IPS-20b (cell line): ENCODE measurements around the gene SNRNP200.

ENCODE experiments used
- H3K27ac ChIP-seq: one replicate; pipeline ENCODE4 v1.5.1; 2013; ENCODE audit warnings: low read length
- H3K27me3 ChIP-seq: 2 replicates; pipeline ENCODE4 v1.6.1; 2013; ENCODE audit warnings: mild to moderate bottlenecking, low read length, inconsistent platforms; ENCODE audit not compliant: insufficient read depth
- H3K36me3 ChIP-seq: 2 replicates; pipeline ENCODE4 v1.6.1; 2013; ENCODE audit warnings: low read depth, mild to moderate bottlenecking, inconsistent platforms, low read length, moderate library complexity; ENCODE audit not compliant: insufficient read depth
- H3K4me1 ChIP-seq: 2 replicates; pipeline ENCODE4 v1.6.1; 2013; ENCODE audit warnings: mild to moderate bottlenecking, control low read depth, inconsistent platforms, low read length, moderate library complexity; ENCODE audit not compliant: insufficient read depth
- H3K4me3 ChIP-seq: 2 replicates; pipeline ENCODE4 v1.5.1; 2013; ENCODE audit warnings: mild to moderate bottlenecking, low read length, inconsistent platforms
- H3K9ac ChIP-seq: 2 replicates; pipeline ENCODE4 v1.6.1; 2013; ENCODE audit warnings: low read depth, mild to moderate bottlenecking, inconsistent platforms, low read length, moderate library complexity
- H3K9me3 ChIP-seq: 2 replicates; pipeline ENCODE4 v1.6.1; 2013; ENCODE audit warnings: mild to moderate bottlenecking, low read depth, low read length, inconsistent platforms; ENCODE audit not compliant: insufficient read depth

Gene SNRNP200

DNA sequence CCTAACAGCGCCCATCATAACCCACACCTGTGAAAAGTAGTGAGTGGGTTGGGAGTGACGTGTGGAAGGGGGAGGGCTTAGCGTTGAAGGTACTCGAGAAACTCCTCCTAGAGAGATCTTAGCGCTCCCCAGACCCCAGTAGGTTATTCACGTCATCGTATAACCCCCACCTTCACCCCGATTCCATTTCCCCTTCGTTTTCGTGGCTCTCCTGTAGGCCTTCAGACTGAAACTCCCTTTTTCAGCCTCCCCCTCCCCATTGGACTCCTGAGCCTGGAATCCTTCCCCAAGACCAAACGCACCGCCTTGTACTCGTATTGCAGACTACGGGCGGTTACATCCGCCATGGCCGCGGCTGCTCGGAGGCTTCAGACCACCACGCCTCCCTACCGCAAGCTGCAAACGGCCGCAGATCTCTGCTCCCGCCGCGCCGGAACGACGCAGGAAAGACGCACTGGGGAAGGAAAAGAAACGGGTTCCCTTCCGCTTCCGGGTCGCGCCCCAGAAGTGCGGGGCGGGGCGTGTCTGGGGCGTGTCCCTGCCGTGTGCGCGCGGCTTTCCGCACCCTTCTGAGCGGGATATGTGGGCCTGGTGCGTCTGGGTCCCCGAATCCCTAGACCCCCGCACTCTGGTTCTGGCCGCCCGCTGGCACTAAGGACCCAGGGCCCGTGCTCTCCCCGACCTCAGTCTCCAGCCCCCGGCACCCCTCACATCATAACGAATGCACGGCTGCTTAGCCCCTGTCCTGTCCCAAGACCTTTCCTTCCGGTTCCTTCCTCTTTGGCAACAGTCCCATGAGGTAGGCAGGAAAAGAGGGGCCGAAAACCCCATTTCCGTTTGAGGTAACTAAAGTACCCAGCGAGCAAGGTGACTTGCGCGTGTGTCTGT, at the start of gene SNRNP200:
Gene SNRNP200 (minus strand): TSS at position 456 of the 888 bp plus-strand sequence. CDS start 109 bp downstream, at position 347.
- peaks cover 11% of the 10 kb centered on the region for H3K4me1 ChIP-seq
- H3K4me3 ChIP-seq = peak within 1 kb of the TSS; percentile 99
- H3K9ac ChIP-seq = peak within 1 kb of the TSS; percentile 98
- H3K27ac ChIP-seq = peak within 1 kb of the TSS; percentile 79
- peaks cover 43% of the 10 kb centered on the region for H3K36me3 ChIP-seq
- no peaks in the 10 kb centered on the region for H3K9me3 ChIP-seq
- H3K27me3 ChIP-seq = no peaks in the 10 kb centered on the region

- H3K4me1 ChIP-seq = no peaks in the 10 kb centered on the region
- no peak overlapping the region for H3K27ac ChIP-seq
- no peaks in the 10 kb centered on the region for H3K27me3 ChIP-seq
- peaks cover 91% of the 10 kb centered on the region for H3K36me3 ChIP-seq
- H3K9ac ChIP-seq = no peak overlapping the region
- H3K4me3 ChIP-seq = no peak overlapping the region
- H3K9me3 ChIP-seq = no peaks in the 10 kb centered on the region
Observed at GRCh38 chr2:96354492-96354891, 49.1 kb upstream of the SNRNP200 start.

DNA sequence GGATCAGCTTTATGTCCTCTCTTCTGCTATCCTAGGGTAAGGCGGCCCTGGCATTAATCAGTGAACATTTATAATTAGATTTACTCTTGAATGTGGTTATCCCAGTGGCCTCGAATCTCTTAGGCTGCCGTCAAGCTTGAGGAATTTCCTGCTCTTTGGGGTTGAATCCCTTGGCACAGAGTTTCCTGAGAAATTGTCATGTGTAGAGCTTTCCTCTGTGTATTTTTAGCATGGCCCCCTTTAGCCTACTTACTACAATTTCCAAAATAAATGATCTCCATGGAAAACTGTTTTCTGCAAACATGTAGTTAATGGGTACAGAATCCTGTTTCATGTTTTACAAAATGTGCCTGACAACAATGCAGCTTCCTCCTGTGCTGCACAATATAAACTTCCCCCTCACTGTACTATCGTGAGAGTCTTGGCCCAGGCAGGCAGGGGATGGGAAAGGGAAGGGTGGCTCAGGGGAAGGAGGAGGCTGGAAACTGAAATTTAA, 48.3 kb upstream of the SNRNP200 start:
- no peak overlapping the region for H3K4me3 ChIP-seq
- no peaks in the 10 kb centered on the region for H3K4me1 ChIP-seq
- no peaks in the 10 kb centered on the region for H3K27me3 ChIP-seq
- peaks cover 91% of the 10 kb centered on the region for H3K36me3 ChIP-seq
- no peaks in the 10 kb centered on the region for H3K9me3 ChIP-seq
- no peak overlapping the region for H3K27ac ChIP-seq
- H3K9ac ChIP-seq = no peak overlapping the region

GRCh38 chr2:96353032-96353561, 47.8 kb upstream of the SNRNP200 start:
- Histone ChIP-seq H3K27ac (no peak overlapping the region), H3K36me3 (peaks cover 94% of the 10 kb centered on the region), H3K9me3 (no peaks in the 10 kb centered on the region), H3K9ac (no peak overlapping the region), H3K27me3 (no peaks in the 10 kb centered on the region), H3K4me1 (no peaks in the 10 kb centered on the region), H3K4me3 (no peak overlapping the region)

DNA sequence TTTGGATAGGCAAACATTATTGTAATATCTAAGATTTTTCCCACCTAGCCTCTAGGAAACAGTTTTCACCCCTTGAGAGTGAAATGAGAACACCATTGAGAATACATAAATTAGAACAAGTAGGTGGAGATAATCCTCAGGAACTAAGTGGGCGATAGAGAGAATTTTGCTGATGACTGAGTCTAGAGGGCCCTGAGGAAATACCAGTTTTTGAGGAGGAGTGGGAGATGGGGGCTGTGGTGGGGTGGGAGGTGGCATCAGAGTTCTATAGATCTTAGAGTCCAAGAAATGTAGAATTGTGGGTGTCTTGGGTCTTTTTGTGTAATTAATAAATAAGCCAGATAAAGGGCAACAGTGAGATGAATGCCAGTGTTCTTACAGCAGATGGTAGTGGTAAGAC, 42.0 kb upstream of the SNRNP200 start:
- Histone ChIP-seq H3K27ac (no peak overlapping the region), H3K9me3 (no peaks in the 10 kb centered on the region), H3K4me3 (no peak overlapping the region), H3K36me3 (peaks cover 97% of the 10 kb centered on the region), H3K4me1 (no peaks in the 10 kb centered on the region), H3K27me3 (no peaks in the 10 kb centered on the region), H3K9ac (no peak overlapping the region)

GRCh38 chr2:96345868-96346462, 40.6 kb upstream of the SNRNP200 start:
- Histone ChIP-seq H3K4me1 (no peaks in the 10 kb centered on the region), H3K27me3 (no peaks in the 10 kb centered on the region), H3K4me3 (no peak overlapping the region), H3K27ac (no peak overlapping the region), H3K36me3 (peaks cover 97% of the 10 kb centered on the region), H3K9me3 (no peaks in the 10 kb centered on the region), H3K9ac (no peak overlapping the region)

DNA sequence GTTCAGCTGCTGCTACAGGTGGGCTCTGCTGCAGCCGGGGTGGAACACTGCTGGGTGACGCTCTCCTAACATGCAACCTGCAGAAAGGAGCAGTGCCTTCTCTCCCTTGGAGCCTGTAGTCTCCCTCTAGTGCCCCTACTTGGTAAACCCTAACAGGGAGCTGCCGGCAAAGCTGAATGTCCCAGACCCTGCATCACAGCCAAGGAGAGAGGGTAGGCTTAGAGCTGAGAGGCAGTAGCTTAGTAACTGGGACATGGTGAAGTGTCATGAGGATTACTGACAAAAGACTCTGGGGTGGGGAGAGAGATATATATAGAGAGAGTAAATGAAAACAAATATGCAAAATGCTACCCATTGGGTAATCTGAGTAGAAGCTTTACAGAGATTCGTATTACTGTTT, 40.1 kb upstream of the SNRNP200 start:
- Histone ChIP-seq H3K27me3 (no peaks in the 10 kb centered on the region), H3K9me3 (no peaks in the 10 kb centered on the region), H3K36me3 (peaks cover 92% of the 10 kb centered on the region), H3K4me1 (no peaks in the 10 kb centered on the region), H3K9ac (no peak overlapping the region), H3K4me3 (no peak overlapping the region), H3K27ac (no peak overlapping the region)

DNA sequence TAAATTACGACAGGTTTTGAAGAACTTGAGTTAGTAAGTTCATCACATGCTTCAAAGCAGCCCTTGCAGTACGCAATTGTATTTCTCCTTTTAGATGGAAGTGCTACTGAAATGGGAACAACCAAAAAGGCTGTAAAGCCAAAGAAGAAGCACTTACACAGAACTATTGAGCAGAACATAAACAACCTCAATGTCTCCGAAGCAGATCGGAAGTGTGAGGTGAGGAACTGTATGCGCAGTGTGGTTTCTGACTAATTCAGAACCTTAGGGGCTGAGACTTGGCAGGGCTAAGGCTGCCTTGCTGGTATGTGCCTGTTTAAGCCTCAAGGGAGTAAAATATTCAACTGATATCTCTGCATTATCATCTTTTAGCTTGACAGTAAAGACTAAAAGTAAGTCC, 38.7 kb upstream of the SNRNP200 start:
- Histone ChIP-seq H3K27ac (no peak overlapping the region), H3K9ac (no peak overlapping the region), H3K27me3 (no peaks in the 10 kb centered on the region), H3K36me3 (peaks cover 81% of the 10 kb centered on the region), H3K4me3 (no peak overlapping the region), H3K4me1 (no peaks in the 10 kb centered on the region), H3K9me3 (no peaks in the 10 kb centered on the region)

GRCh38 chr2:96342085-96342484, 36.7 kb upstream of the SNRNP200 start:
- Histone ChIP-seq H3K4me1 (no peaks in the 10 kb centered on the region), H3K27ac (no peak overlapping the region), H3K36me3 (peaks cover 64% of the 10 kb centered on the region), H3K4me3 (no peak overlapping the region), H3K9ac (no peak overlapping the region), H3K27me3 (no peaks in the 10 kb centered on the region), H3K9me3 (no peaks in the 10 kb centered on the region)

GRCh38 chr2:96341641-96342040, 36.3 kb upstream of the SNRNP200 start:
- Histone ChIP-seq H3K27ac (no peak overlapping the region), H3K27me3 (no peaks in the 10 kb centered on the region), H3K9ac (no peak overlapping the region), H3K4me1 (peaks cover 3% of the 10 kb centered on the region), H3K4me3 (no peak overlapping the region), H3K9me3 (no peaks in the 10 kb centered on the region), H3K36me3 (peaks cover 60% of the 10 kb centered on the region)

GRCh38 chr2:96340493-96341414, 35.4 kb upstream of the SNRNP200 start:
- Histone ChIP-seq H3K27ac (no peak overlapping the region), H3K36me3 (peaks cover 51% of the 10 kb centered on the region), H3K4me1 (peaks cover 6% of the 10 kb centered on the region), H3K4me3 (no peak overlapping the region), H3K9me3 (no peaks in the 10 kb centered on the region), H3K27me3 (no peaks in the 10 kb centered on the region), H3K9ac (no peak overlapping the region)
